HL-60 (cell line): ENCODE results near the gene GRK1.
A peak's percentile ranks its signal among the peaks of the same experiment; 100 is the strongest.

ENCODE experiments used
- DNase-seq, 2 experiments: peaks; one replicate each; pipeline ENCODE4 v3.0.0-alpha.2; 2010 to 2020; ENCODE audit warnings: low read depth in 1 of 2, low spot score in 1 of 2
- H3K27ac ChIP-seq: fragments of 250-450 bp; sonication (Bioruptor Pico); replicated peaks from 2 replicates; pipeline ENCODE4 v1.5.1; 2020; ENCODE audit warnings: mild to moderate bottlenecking, moderate library complexity
- H3K27me3 ChIP-seq: fragments of 250-450 bp; sonication (Bioruptor Pico); 2 replicates; pipeline ENCODE4 v1.5.1; 2021; ENCODE audit warnings: mild to moderate bottlenecking, moderate library complexity; ENCODE audit not compliant: insufficient read depth, poor library complexity, severe bottlenecking
- H3K4me3 ChIP-seq: replicated peaks from 2 replicates; pipeline ENCODE4 v1.5.1; 2011; ENCODE audit warnings: mild to moderate bottlenecking, control low read depth, low read length; ENCODE audit not compliant: insufficient read depth
- CTCF ChIP-seq: IDR thresholded peaks from one replicate; pipeline ENCODE4 v1.5.1; 2011; ENCODE audit warnings: low read length, control low read depth, inconsistent platforms; ENCODE audit not compliant: insufficient read depth
- GABPA ChIP-seq: IDR thresholded peaks from 2 replicates; pipeline ENCODE4 v1.6.1; 2012; ENCODE audit warnings: low read depth
- POLR2AphosphoS5 ChIP-seq: IDR thresholded peaks from 2 replicates; pipeline ENCODE4 v1.6.1; 2012; ENCODE audit warnings: low read depth
- REST ChIP-seq: IDR thresholded peaks from 2 replicates; pipeline ENCODE4 v1.6.1; 2012; ENCODE audit warnings: low read depth; ENCODE audit not compliant: insufficient replicate concordance
- SPI1 ChIP-seq: IDR thresholded peaks from 2 replicates; pipeline ENCODE4 v1.6.1; 2012; ENCODE audit warnings: low read depth, mild to moderate bottlenecking, borderline replicate concordance

GRK1 gene

GRCh38 chr13:113742000-113742441 is 75.0 kb downstream of the GRK1 start:
- peak; percentile 89 to 92 for DNase-seq

GRCh38 chr13:113742445-113743120 is 75.6 kb downstream of the GRK1 start:
- TF ChIP-seq GABPA: no peak
- TF ChIP-seq SPI1: no peak
- TF ChIP-seq CTCF: no peak
- no peak for TF ChIP-seq REST
- no peak for TF ChIP-seq POLR2AphosphoS5
- peak overlapping the region; percentile 66 for H3K27ac ChIP-seq
- H3K27me3 ChIP-seq: no peaks in the 10 kb centered on the region
- H3K4me3 ChIP-seq: no peak overlapping the region; the same call in 1 of the 2 replicates
- no peak for DNase-seq

More at GRCh38 chr13:113742000-113742441, 75.0 kb downstream of the GRK1 start:
- Histone ChIP-seq H3K27me3 (no peaks in the 10 kb centered on the region), H3K4me3 (no peak overlapping the region), H3K27ac (peak overlapping the region; percentile 66)
- no peak for TF ChIP-seq POLR2AphosphoS5

- Histone ChIP-seq H3K27me3 (no peaks in the 10 kb centered on the region), H3K4me3 (no peak overlapping the region), H3K27ac (no peak overlapping the region)
- TF ChIP-seq GABPA (no peak), CTCF (no peak), SPI1 (no peak), POLR2AphosphoS5 (no peak), REST (no peak)
- no peak for DNase-seq
Observed at GRCh38 chr13:113743366-113744195, 76.6 kb downstream of the GRK1 start.

- TF ChIP-seq SPI1: no peak
- TF ChIP-seq GABPA: no peak
- no peak for TF ChIP-seq REST
- no peak for TF ChIP-seq CTCF
- no peak for TF ChIP-seq POLR2AphosphoS5
- Histone ChIP-seq H3K27ac (no peak overlapping the region), H3K27me3 (no peaks in the 10 kb centered on the region), H3K4me3 (no peak overlapping the region)
- no peak for DNase-seq
Observed at GRCh38 chr13:113744197-113745000, 77.4 kb downstream of the GRK1 start.
